SK-N-MC (cell line): ENCODE measurements around the gene PRKG1.

ENCODE experiments used
- DNase-seq: peaks from one replicate; pipeline ENCODE4 v3.0.0-alpha.2; 2011; ENCODE audit warnings: low read depth, low spot score
- H3K27ac ChIP-seq: fragments of 200-600 bp; sonication (generic); 2 replicates; pipeline ENCODE4 v1.5.1; 2016; ENCODE audit warnings: mixed run types
- H3K36me3 ChIP-seq: fragments of 200-600 bp; sonication (generic); 2 replicates; pipeline ENCODE4 v1.6.1; 2017; ENCODE audit warnings: antibody characterized with exemption, low read length, mixed read lengths; ENCODE audit not compliant: insufficient read depth
- H3K4me3 ChIP-seq: fragments of 200-600 bp; sonication (generic); 2 replicates; pipeline ENCODE4 v1.5.1; 2016
- H3K9ac ChIP-seq: fragments of 200-600 bp; sonication (generic); 2 replicates; pipeline ENCODE4 v1.8.0; 2017; ENCODE audit warnings: mixed run types, mixed read lengths; ENCODE audit not compliant: insufficient read length
- H3K9me3 ChIP-seq: fragments of 200-600 bp; sonication (generic); 2 replicates; pipeline ENCODE4 v1.6.1; 2017; ENCODE audit warnings: low read depth, mild to moderate bottlenecking, antibody characterized with exemption, low read length, moderate library complexity, mixed read lengths
- EZH2 ChIP-seq: fragments of 200-600 bp; sonication (generic); IDR thresholded peaks from one replicate; pipeline ENCODE4 v1.6.1; 2017; ENCODE audit warnings: antibody characterized with exemption
- FOXP2 ChIP-seq: optimal IDR thresholded peaks from 2 replicates; pipeline ENCODE3; 2011; ENCODE audit warnings: mild to moderate bottlenecking, moderate library complexity; ENCODE audit not compliant: insufficient read depth; ENCODE audit errors: extremely low read length, control extremely low read depth
- POLR2AphosphoS5 ChIP-seq: IDR thresholded peaks from 2 replicates; pipeline ENCODE4 v1.6.1; 2012; ENCODE audit warnings: mild to moderate bottlenecking, low read depth, low read length, borderline replicate concordance

Gene PRKG1

DNA sequence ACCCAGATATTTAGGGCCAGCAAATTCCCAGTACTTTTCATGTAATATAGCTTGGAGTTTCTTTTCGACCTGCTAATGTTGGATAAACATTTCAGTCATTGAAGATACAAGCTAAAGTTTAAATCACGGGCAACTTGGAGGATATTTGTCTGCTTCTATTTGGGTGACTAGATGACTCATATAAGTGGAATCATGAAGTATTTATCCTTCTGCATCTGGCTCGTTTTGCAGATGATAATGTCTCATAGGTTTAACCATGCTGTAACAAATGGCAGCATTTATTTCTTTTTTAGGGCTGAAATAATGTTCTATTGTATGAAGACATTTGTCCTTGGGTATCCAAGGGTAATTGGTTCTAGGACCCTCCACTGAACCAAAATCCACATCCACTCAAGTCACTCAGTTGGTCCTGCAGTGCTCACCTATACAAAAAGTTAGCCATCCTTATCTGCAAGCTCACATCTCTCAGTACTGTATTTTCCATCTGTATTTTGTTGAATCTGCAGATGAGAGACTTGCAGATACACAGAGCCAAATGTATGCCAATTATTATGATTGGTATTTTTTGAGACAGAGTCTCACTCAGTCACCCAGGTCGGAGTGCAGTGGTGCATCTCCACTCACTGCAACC lies 812.3 kb downstream of the PRKG1 start:
- Histone ChIP-seq H3K27ac (no peak overlapping the region), H3K9ac (no peak overlapping the region), H3K4me3 (no peak overlapping the region), H3K9me3 (no peaks in the 10 kb centered on the region), H3K36me3 (no peaks in the 10 kb centered on the region)
- DNase-seq, result no peak
- no peak for TF ChIP-seq FOXP2
- no peak for TF ChIP-seq POLR2AphosphoS5
- TF ChIP-seq EZH2, result no peak

DNA sequence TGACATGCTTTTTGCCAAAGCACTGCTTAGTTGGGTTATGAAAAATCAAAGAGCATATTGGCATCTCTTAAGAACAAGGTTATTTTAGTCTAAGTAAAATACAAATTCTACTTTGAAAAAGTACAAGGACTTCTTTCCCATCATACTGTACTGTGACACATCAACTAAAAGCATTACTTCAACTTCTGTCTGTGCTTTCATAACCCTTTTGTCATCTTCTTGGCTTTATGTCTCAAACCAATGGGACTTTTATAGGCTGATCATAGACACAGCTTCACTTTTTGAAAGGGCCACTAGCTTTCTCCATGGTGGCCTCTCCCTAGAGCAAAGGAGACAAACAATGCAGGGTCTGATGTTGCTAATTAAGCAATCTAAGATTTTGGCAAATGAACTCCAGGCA lies 814.0 kb downstream of the PRKG1 start:
- TF ChIP-seq FOXP2 (no peak), EZH2 (no peak), POLR2AphosphoS5 (no peak)
- Histone ChIP-seq H3K27ac (no peak overlapping the region), H3K36me3 (no peaks in the 10 kb centered on the region), H3K9ac (no peak overlapping the region), H3K4me3 (no peak overlapping the region), H3K9me3 (no peaks in the 10 kb centered on the region)
- no peak for DNase-seq

DNA sequence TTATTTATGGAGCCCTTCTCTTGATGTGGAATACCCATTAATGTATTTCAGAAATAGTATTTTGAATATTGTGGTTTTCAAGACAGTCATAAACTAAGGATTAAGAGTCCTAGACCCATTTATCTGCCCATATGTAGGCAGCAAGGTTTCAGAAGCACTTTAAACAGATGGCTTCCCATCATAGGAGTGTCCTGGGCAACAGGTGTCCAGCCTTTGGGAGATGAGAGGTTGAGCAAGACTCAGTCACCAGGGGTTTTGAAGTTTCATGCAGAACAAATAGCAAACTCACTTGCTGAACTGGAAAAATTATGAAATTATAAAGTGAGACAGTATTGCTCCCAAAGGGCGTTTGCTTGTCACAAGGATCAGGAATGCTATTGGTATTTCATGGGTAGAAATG lies 818.0 kb downstream of the PRKG1 start:
- no peak for DNase-seq
- no peak overlapping the region for H3K9ac ChIP-seq
- no peaks in the 10 kb centered on the region for H3K9me3 ChIP-seq
- H3K27ac ChIP-seq, result no peak overlapping the region
- H3K4me3 ChIP-seq, result no peak overlapping the region
- H3K36me3 ChIP-seq, result no peaks in the 10 kb centered on the region
- TF ChIP-seq FOXP2 (no peak), POLR2AphosphoS5 (no peak), EZH2 (no peak)

DNA sequence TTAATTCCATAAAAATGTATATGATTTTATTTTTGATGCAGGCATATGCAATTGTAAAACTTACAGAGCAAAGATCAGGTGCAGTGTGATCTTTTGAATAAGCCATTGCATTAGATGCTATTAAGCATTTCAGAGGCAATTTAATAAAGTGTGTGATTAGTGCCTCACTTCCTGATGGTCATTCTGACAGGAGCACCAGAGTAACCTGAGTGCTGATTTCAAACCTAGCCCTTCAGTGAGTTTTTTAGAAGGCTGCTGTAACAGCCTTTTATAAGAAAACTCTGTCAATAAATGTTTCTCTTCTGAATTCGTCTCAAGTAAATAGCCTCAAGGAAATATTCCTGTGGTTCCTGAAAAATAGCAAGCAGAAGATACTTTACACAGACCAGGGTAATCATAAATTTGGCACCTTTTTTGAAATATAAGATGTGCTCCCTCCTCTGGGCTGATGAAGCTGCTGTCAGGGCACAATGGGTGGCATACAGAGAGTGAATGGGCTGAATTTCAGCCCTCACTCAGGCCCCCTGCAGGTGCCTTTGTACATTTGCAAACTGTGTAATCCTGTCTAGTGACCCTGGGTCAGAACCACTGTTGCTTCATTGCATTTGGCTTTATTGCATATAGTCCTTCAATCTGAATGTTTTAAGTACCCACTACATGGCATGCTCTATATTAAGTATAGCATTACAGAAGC lies 818.8 kb downstream of the PRKG1 start:
- Histone ChIP-seq H3K9me3 (no peaks in the 10 kb centered on the region), H3K4me3 (no peak overlapping the region), H3K36me3 (no peaks in the 10 kb centered on the region), H3K9ac (no peak overlapping the region), H3K27ac (no peak overlapping the region)
- no peak for TF ChIP-seq FOXP2
- TF ChIP-seq POLR2AphosphoS5, result no peak
- no peak for TF ChIP-seq EZH2
- DNase-seq, result no peak

- H3K36me3 ChIP-seq, result no peaks in the 10 kb centered on the region
- H3K27ac ChIP-seq, result no peak overlapping the region
- no peak overlapping the region for H3K9ac ChIP-seq
- TF ChIP-seq POLR2AphosphoS5, result no peak
- no peak for TF ChIP-seq FOXP2
- no peak for TF ChIP-seq EZH2
- no peaks in the 10 kb centered on the region for H3K9me3 ChIP-seq
- no peak for DNase-seq
- no peak overlapping the region for H3K4me3 ChIP-seq
Observed at GRCh38 chr10:51894771-51895578, 820.7 kb downstream of the PRKG1 start.

- no peak for DNase-seq
- no peaks in the 10 kb centered on the region for H3K36me3 ChIP-seq
- H3K4me3 ChIP-seq, result no peak overlapping the region
- no peak overlapping the region for H3K27ac ChIP-seq
- no peaks in the 10 kb centered on the region for H3K9me3 ChIP-seq
- TF ChIP-seq POLR2AphosphoS5 (no peak), EZH2 (no peak), FOXP2 (no peak)
- H3K9ac ChIP-seq, result no peak overlapping the region
Observed at GRCh38 chr10:51896849-51897248, 822.6 kb downstream of the PRKG1 start.

DNA sequence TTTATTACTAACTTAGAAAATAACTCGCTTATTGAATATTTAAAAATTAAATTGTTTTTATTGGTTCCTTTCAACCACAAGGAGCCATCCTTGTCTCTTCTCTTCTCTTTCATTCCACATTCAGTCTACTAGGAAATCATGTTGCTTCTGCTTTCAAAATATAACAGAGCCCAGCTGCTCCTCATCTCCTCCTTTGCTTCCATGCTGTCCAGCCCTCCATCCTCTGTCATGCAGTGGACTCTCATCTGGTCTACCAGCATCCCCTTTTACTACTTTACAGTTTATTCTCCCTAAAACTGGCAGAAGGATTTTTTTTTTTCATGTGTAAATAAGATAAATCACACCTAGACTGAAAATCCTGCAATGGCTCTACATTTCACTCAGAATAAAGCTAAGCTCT lies 823.3 kb downstream of the PRKG1 start:
- no peak for DNase-seq
- Histone ChIP-seq H3K9me3 (no peaks in the 10 kb centered on the region), H3K36me3 (no peaks in the 10 kb centered on the region), H3K27ac (no peak overlapping the region), H3K4me3 (no peak overlapping the region), H3K9ac (no peak overlapping the region)
- no peak for TF ChIP-seq POLR2AphosphoS5
- TF ChIP-seq FOXP2, result no peak
- no peak for TF ChIP-seq EZH2

DNA sequence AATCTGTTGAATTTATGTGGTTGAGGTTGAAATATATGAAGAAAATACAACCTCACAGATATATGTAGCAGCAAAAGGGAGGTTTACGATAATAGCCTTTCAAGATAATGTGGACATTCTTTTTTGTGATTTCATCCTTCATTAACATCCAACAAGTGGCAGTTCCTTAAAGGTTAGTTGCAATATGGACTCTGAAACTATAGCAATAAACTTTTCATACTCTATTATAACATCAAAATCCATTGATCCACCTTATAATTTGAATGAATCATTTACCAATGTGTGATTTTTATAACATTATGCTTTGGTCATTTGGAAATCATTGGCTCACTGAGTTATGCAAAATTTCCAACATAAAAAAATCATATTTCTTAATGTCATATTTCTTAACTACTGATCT lies 825.9 kb downstream of the PRKG1 start:
- no peak overlapping the region for H3K9ac ChIP-seq
- H3K27ac ChIP-seq, result no peak overlapping the region
- no peak for TF ChIP-seq POLR2AphosphoS5
- no peak for TF ChIP-seq FOXP2
- no peak for TF ChIP-seq EZH2
- no peaks in the 10 kb centered on the region for H3K36me3 ChIP-seq
- no peak for DNase-seq
- H3K9me3 ChIP-seq, result no peaks in the 10 kb centered on the region
- H3K4me3 ChIP-seq, result no peak overlapping the region
